Loucy (cell line): Measurements from ENCODE around the gene USP31.

Experiments
- H2AFZ ChIP-seq: fragments of 200-600 bp; sonication (generic); 2 replicates; pipeline ENCODE4 v1.6.0; 2016; ENCODE audit warnings: antibody characterized with exemption, mild to moderate bottlenecking, low read length, moderate library complexity
- H3F3A ChIP-seq: fragments of 200-600 bp; 2 replicates; pipeline ENCODE4 v1.6.0; 2016; ENCODE audit warnings: antibody characterized with exemption, low read depth, mild to moderate bottlenecking
- H3K27me3 ChIP-seq: fragments of 200-600 bp; sonication (generic); 2 replicates; pipeline ENCODE4 v1.6.1; 2014; ENCODE audit warnings: low read length, mild to moderate bottlenecking; ENCODE audit not compliant: insufficient read depth, poor library complexity, severe bottlenecking
- H3K36me3 ChIP-seq: fragments of 200-600 bp; sonication (generic); 2 replicates; pipeline ENCODE4 v1.6.1; 2016; ENCODE audit warnings: low read length; ENCODE audit not compliant: insufficient read depth
- H3K4me1 ChIP-seq: fragments of 200-600 bp; sonication (generic); 2 replicates; pipeline ENCODE4 v1.5.1; 2014; ENCODE audit warnings: low read length, mild to moderate bottlenecking; ENCODE audit not compliant: insufficient read depth, poor library complexity, severe bottlenecking
- H3K4me2 ChIP-seq: fragments of 200-600 bp; sonication (generic); 2 replicates; pipeline ENCODE4 v1.6.0; 2014; ENCODE audit warnings: antibody characterized with exemption, low read length, low read depth, mild to moderate bottlenecking; ENCODE audit not compliant: poor library complexity, severe bottlenecking
- H3K4me3 ChIP-seq: fragments of 200-600 bp; sonication (generic); 2 replicates; pipeline ENCODE4 v1.5.1; 2014; ENCODE audit warnings: low read length, mild to moderate bottlenecking, mixed read lengths; ENCODE audit not compliant: poor library complexity, severe bottlenecking
- H3K79me2 ChIP-seq: fragments of 200-600 bp; sonication (generic); 2 replicates; pipeline ENCODE4 v1.6.1; 2014; ENCODE audit warnings: low read length; ENCODE audit not compliant: insufficient read depth
- H3K9ac ChIP-seq: fragments of 200-600 bp; sonication (generic); 2 replicates; pipeline ENCODE4 v1.6.0; 2014; ENCODE audit warnings: mild to moderate bottlenecking, low read depth, low read length, moderate library complexity; ENCODE audit not compliant: poor library complexity, severe bottlenecking
- H3K9me2 ChIP-seq: fragments of 200-600 bp; sonication (generic); replicated peaks from 2 replicates; pipeline ENCODE4 v1.6.1; 2016; ENCODE audit warnings: low read depth, low read length, mixed read lengths
- H3K9me3 ChIP-seq: fragments of 200-600 bp; sonication (generic); 2 replicates; pipeline ENCODE4 v1.6.1; 2014; ENCODE audit warnings: mild to moderate bottlenecking, antibody characterized with exemption, low read length, low read depth; ENCODE audit not compliant: insufficient read depth
- H4K20me1 ChIP-seq: fragments of 200-600 bp; sonication (generic); 2 replicates; pipeline ENCODE4 v1.6.0; 2014; ENCODE audit warnings: antibody characterized with exemption, low read length, mild to moderate bottlenecking; ENCODE audit not compliant: insufficient read depth, poor library complexity, severe bottlenecking
- CTCF ChIP-seq: fragments of 200-600 bp; sonication (generic); conservative IDR thresholded peaks from 2 replicates; pipeline ENCODE4 v1.5.1; 2014; ENCODE audit warnings: mild to moderate bottlenecking, antibody characterized with exemption, low read length
- EZH2phosphoT487 ChIP-seq: fragments of 200-600 bp; IDR thresholded peaks from 2 replicates; pipeline ENCODE4 v1.6.1; 2018; ENCODE audit warnings: antibody characterized with exemption, mild to moderate bottlenecking, moderate library complexity, borderline replicate concordance

Gene USP31

GRCh38 chr16:23074423-23074822 is 74.8 kb downstream of the USP31 start:
- H3K9ac ChIP-seq, result no peak overlapping the region
- no peak overlapping the region for H2AFZ ChIP-seq
- H3K4me2 ChIP-seq, result no peak overlapping the region
- no peak for TF ChIP-seq CTCF
- no peak for TF ChIP-seq EZH2phosphoT487
- peaks cover 38% of the 10 kb centered on the region; the same call in 1 of the 2 replicates for H3K36me3 ChIP-seq
- no peaks in the 10 kb centered on the region for H3K4me1 ChIP-seq
- no peaks in the 10 kb centered on the region for H3F3A ChIP-seq
- no peaks in the 10 kb centered on the region for H4K20me1 ChIP-seq
- no peaks in the 10 kb centered on the region for H3K27me3 ChIP-seq
- no peaks in the 10 kb centered on the region for H3K9me3 ChIP-seq
- no peaks in the 10 kb centered on the region for H3K9me2 ChIP-seq
- no peak overlapping the region for H3K4me3 ChIP-seq
- no peaks in the 10 kb centered on the region for H3K79me2 ChIP-seq

- Histone ChIP-seq H2AFZ (no peak overlapping the region), H3K4me3 (no peak overlapping the region), H3K4me2 (no peak overlapping the region), H3K9ac (no peak overlapping the region), H3K9me3 (no peaks in the 10 kb centered on the region), H3K36me3 (peaks cover 39% of the 10 kb centered on the region; the same call in 1 of the 2 replicates), H3K4me1 (no peaks in the 10 kb centered on the region), H3K27me3 (no peaks in the 10 kb centered on the region), H4K20me1 (no peaks in the 10 kb centered on the region), H3K79me2 (no peaks in the 10 kb centered on the region), H3K9me2 (no peaks in the 10 kb centered on the region), H3F3A (no peaks in the 10 kb centered on the region)
- TF ChIP-seq EZH2phosphoT487 (no peak), CTCF (peak; percentile 37)
Observed at GRCh38 chr16:23072769-23073549, 76.3 kb downstream of the USP31 start.

- Histone ChIP-seq H3K9me2 (no peaks in the 10 kb centered on the region), H3K4me3 (no peak overlapping the region), H3K4me2 (no peak overlapping the region), H3K79me2 (no peaks in the 10 kb centered on the region), H3K9ac (no peak overlapping the region), H3F3A (no peaks in the 10 kb centered on the region), H3K36me3 (peaks cover 39% of the 10 kb centered on the region; the same call in 1 of the 2 replicates), H2AFZ (no peak overlapping the region), H4K20me1 (no peaks in the 10 kb centered on the region), H3K27me3 (no peaks in the 10 kb centered on the region), H3K4me1 (no peaks in the 10 kb centered on the region), H3K9me3 (no peaks in the 10 kb centered on the region)
- TF ChIP-seq CTCF (no peak), EZH2phosphoT487 (no peak)
Observed at GRCh38 chr16:23072084-23072599, 77.1 kb downstream of the USP31 start.
